Kidney glomerular epithelial cell (primary cell): ENCODE measurements around the gene FAM228A.

ENCODE experiments used
- DNase-seq: peaks from one replicate; lab custom pipeline; 2025; lab: John Stamatoyannopoulos, UW

The FAM228A gene

DNA sequence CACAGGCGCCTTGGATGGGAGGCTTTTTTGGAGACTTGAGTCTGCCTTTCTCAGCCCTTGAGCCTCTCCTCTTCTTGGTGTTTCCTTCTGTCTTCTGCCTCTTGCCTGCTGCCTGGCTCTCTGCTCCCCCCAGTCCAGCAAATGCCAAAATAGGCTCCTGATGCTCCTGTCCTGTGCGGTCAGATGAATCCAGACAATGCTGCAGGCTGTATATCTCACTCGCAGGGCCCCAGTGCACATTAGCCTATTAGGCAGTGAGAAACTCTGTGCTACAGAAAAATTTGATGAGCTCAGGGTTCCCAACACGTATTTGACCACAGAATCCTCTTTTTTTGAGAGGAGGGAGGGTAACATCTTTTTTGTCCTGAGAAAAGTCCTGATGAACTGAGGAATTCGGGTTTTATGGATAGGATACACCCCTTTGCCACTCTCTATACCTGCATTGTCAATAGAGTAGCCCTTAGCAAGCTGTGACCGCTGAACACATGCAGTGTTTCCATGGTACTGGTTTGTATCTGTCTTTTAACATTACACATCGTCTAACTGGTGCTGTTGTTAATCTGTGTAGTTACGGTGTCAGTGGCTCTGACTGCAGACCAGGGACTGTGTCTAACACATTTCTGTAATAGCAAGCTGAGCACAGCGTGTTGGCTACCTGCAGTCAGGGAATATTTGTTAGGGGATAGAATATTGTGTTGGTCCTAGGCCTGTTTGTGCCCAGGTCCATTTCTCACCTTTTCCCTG lies 50.8 kb downstream of the FAM228A start:
- no peak for DNase-seq

DNA sequence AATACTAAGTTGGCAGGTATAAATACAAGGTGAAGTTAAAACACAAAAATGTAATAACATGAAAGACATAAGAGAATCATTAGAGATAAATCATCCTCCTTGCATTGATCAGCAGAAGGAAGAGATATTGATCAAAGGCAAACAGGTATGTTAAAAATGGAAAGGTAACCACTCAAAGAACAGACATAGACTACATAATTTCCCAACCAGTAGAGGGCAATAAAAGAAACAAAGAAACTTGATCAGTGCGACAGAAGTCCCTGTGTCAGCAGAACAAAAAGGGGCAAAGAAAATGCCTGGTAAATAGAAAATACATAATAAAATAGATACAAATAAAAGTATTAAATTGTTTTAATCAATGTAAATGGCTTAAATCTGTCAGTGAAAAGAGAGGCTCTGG lies 53.6 kb downstream of the FAM228A start:
- DNase-seq = peak; percentile 8

DNA sequence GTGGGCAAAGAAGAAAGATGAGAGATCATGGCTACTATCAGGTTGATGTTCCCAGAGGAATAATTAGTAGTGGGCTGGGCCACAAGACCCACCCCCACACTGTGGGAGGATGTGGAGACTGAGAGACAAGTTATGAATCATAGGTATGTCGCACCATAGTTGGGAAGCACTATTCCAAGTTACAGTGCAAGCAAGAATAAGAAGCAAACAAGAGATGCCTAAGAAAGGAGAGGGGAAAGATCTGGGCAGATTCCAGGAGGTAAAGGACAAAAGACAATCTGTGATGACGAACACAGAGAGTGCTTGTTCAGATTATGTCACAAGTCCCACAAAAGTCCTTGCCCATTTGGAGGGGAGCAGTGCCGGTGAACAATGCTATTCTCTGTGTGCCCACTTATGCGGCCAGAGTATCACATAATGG lies 56.6 kb downstream of the FAM228A start:
- DNase-seq = peak; percentile 21

DNA sequence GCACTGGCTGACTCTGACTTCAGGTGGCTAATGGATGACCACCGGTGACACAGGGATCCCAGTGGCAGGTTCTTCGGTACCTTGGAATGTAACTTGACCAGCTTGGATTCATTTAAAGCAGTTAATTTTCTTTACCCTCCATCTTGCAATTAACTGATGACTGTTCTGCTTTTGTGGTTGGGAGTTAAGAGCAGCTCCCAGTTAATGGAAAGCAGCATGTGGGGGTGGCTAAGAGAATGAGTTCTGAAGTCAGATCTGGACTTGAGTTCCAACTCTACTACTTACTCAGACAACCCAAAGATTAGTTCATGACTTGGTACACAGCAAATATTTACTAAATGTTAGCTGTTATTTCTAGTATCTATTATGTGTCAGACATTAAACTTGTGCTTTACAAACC lies 58.5 kb downstream of the FAM228A start:
- DNase-seq = no peak

DNA sequence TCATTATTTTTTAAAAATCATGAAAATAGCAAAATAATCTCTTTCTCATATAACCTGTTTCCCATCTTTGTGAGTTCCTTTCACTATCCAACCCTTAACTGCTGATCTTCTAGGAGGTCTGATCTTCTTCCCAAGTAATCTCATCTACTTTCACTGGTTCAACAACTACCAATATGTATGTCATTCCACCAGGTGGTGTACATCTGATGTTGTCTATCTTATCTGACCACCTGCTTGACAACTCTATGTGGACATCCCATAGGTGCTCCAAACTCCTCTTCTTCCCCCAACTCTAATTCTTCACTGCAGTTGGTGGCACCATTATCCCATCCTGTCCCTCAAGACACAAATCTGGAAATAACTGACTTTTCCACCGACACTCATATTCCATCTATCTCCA lies 62.5 kb downstream of the FAM228A start:
- DNase-seq = no peak

DNA sequence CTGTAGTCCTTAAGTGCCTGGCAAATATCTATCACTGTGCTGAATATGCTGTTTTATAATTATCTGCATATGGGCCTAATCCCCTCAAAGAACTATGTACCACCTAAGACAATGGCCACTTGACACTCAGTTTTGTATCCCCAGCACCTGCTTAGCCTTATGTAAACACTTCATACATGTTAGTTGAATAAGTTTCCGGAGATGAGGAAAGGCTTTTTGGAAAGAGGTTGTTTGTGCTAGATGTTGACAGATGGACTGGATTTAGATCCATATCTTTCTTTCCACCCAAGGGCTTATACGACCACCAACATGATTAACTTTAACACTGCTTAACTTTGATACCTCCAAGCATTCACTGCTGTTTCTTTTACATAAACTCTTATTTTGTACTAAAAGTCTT lies 63.3 kb downstream of the FAM228A start:
- no peak for DNase-seq

DNA sequence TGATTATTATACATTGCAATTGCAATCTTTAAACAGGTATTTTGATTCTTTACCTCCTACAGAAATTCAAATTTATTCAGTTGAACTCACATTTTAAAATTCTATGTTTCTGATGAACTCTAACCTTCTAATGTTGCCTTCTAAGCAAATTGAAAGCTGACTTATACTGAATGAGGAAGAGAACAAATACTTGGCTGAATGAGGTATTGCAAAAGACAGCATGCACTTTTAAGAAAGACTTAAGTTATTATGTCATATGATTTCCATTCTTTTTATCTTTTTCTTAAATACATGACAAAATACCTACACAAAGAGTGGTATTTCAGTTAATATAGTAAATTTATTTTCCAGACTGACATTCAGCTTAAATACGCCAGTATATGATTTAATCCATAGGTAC lies 64.7 kb downstream of the FAM228A start:
- DNase-seq = no peak
